Measurements from ENCODE around the gene SEC16A.

SEC16A gene

DNA sequence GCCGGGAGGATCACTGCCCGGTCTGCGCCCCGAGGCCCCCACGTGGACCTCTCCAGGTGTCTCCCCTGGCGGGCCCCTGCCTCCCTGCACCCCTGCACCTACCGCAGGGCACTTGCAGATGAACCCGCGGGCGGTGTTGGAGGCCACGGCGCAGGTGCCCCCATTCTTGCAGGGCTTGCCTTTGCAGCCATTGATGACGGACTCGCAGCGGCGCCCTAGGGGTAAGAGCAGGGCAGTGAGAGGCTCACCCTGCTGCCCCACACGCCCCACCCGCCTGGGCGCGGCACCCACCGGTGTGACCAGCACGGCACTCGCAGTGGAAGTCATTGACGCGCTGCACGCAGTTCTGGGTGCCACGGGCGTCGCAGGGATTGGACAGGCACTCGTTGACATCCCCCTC, 23.6 kb upstream of the SEC16A start:
- DNase-seq = no peak

DNA sequence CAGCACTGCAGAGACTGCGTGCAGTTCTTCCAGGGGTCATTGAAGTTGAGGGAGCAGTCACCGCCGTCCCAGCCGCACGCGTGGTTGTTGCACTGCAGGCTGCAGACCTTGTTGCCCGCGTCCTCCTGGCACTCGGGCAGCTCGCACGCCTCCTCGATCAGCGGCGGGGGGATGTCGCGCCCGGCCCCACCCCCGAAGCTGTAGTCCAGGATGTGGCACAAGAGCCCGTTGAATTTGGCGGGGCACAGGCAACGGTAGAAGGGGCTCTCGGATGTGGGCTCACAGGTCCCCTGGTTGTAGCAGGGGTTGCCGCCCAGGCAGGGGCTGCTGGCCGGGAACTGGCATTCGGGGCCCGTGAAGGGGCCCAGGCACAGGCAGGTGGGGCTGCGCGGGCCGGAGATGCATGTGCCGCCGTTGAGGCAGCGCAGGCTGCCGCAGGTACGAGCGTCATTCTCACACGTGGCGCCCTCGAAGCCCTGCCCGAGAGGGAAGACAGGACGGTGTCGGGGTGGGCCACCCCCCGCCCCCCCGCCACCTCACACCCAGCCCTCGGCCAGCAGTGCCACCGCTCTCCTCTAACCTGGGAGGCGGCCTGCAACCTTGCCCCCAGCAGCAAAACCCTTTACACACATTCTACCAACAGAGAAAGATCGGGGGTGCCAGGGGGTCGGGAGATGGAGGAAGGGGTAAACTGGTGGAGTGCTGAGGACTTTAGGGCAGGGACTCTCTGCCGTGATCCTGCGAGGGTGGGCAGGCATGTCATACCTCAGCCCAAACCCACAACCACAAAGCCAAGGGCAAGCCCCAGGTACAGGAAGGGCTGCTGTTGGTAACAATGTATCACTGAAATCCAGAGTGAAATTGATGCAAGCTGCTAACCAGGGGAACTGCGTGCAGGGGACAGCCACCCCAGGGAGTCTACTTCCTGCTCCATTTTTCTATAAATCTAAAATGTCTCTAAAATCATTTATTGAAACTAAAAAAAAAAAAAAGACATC, 22.9 kb upstream of the SEC16A start:
- intact Hi-C loops (cut with DNase I) = no loop called here
- DNase-seq = no peak

More for the DNA sequence above, 23.6 kb upstream of the SEC16A start:
- intact Hi-C loops (cut with DNase I) = no loop called here

DNA sequence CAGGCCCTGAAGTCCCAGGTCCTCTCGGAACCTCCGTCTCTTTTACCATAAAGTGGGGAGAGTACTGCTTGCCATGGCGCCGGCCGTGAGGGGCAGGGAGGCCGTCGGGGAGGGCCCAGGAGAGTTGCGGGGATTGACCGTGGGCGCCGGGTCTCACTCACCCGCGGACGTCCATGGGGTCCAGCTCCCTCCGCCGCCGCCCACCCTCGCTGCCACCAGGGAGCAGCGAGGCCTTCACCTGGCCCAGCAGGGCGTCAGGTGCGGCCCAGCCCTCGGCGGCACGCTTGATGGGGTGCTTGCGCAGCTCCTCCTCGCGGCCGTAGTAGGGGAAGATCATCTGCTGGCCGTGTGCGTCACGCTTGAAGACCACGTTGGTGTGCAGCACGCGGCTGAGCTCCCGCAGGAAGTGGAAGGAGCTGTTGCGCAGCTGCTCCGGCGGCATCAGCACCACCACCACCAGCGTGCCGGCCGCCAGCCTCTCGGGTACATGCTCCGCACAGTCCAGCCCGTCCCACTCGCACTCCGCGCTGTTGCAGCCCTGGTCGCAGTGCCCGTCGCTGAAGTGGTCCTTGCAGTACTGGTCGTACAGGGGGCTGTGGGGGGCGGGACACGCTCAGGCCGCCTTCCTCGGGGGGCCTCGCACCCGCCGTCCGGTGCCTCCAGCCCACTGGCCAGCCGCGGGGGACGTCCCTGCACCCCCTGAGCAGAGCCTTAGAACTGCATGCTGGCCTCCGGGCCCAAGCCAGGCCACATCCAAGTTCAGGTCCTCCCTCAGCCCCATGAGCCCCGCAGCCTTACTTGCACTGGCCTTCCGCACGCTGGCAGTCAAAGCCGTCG, 21.9 kb upstream of the SEC16A start:
- no peak for DNase-seq
- intact Hi-C loops (cut with DNase I) = no loop called here

DNA sequence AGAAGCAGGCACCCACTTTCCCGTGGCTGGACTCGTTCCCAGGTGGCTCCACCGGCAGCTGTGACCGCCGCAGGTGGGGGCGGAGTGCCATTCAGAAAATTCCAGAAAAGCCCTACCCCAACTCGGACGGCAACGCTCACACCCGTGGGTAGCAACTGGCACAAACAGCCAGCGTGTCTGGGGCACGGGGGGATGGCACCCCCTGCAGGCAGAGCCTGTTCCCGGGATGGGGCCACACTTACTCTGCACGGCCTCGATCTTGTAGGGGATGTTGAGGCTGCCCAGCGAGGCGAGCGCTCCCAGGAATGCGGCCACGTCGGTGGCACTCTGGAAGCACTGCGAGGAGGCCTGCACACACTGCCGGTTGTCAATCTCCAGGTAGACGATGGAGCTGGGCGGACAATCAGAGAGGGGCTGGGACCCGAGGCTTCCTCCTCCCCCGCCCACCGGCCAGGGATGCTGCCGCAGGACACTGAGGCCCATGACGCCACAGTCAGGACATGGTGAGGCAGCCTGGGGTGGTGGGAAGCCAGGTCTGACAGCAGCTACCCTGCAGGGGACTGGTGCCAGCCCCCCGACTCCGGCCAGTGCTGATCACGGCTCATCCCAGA, 20.2 kb upstream of the SEC16A start:
- intact Hi-C loops (cut with DNase I) = no loop called here
- DNase-seq = peak in 1 of 10 donors; percentile 67

DNA sequence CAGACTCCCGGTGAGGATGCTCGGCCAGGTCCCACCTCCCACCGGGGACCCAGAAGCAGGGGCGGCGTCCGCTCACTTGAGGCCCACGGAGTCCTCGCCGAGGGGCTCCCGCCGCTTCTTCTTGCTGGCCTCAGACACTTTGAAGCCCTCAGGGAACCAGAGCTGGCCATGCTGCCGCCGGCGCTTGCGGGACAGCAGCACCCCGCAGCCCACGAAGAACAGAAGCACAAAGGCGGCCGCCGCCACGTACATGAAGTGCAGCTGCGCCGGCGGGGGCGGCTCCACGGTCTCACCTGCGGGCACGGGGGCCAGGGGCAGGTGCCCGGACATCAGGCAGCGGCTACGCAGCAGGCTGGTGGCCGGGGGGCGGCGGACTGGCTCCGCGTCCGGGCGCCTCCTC, 19.4 kb upstream of the SEC16A start:
- DNase-seq = no peak
- intact Hi-C loops (cut with DNase I) = no loop called here

DNA sequence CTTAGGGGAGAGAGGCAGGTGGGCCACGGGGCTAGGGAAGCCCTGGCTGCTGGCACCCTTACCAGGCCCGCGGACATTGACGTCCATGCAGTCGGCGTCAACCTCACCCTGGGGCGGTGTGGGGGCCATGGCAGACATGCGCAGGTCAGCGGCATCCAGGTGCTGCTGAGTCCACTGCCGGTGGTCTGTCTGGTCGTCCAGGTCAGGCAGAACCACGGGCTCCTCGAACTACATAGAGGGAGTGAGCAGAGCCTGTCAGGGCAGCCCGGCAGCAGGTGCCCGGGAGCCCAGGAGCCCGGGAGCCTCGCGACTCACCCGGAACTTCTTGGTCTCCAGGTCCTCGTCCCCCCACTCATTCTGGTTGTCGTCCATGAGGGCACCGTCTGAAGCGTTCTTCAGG, 18.8 kb upstream of the SEC16A start:
- no peak for DNase-seq
- intact Hi-C loops (cut with DNase I) = no loop called here

DNA sequence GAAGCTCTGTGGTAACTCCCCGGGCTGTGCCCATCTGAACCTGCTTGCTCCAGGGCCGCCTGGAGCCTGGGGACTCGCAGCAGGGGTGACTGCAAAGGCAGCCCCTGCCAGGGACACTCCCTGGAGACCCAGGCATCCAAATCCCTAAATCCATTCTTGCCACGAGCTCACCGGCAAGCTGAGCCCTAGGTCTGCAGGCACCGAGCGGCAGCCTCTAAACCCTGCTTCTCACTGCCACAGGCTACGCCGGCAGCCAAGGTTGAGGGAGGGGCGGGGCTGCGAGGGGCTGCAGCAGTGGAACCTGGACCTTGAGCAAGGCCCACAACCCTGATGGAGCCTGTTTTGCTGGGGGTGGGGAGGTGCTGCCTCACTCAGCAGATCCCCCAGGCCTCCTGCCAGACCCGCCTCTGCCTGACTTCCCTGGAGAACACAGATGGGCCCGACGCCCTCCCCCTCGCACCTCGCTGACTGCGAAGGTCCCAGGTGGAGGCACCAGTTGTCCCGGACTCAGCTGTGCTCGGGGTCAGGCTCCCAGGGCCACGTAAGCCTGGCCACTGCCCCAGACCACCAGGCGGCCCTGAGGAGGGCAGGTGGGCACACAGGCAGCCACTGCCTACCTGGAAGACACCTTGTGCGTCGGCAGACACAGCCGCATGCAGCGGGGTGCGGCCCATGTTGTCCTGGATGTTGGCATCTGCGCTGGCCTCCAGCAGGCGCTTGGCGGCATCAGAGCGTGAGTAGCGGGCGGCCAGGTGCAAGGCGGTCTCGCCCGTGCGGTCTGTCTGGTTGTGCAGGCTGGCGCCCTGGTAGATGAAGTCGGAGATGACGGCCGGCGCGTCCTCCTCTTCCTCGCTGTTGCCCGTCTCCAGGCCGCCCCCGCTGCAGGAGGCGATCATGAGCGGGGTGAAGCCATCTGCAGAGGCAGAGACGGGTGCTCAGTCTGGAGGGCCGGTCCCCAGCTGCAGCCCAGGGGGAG, 17.4 kb upstream of the SEC16A start:
- DNase-seq = peak in 1 of 10 donors; percentile 76
- intact Hi-C loops (cut with DNase I) = no loop called here

DNA sequence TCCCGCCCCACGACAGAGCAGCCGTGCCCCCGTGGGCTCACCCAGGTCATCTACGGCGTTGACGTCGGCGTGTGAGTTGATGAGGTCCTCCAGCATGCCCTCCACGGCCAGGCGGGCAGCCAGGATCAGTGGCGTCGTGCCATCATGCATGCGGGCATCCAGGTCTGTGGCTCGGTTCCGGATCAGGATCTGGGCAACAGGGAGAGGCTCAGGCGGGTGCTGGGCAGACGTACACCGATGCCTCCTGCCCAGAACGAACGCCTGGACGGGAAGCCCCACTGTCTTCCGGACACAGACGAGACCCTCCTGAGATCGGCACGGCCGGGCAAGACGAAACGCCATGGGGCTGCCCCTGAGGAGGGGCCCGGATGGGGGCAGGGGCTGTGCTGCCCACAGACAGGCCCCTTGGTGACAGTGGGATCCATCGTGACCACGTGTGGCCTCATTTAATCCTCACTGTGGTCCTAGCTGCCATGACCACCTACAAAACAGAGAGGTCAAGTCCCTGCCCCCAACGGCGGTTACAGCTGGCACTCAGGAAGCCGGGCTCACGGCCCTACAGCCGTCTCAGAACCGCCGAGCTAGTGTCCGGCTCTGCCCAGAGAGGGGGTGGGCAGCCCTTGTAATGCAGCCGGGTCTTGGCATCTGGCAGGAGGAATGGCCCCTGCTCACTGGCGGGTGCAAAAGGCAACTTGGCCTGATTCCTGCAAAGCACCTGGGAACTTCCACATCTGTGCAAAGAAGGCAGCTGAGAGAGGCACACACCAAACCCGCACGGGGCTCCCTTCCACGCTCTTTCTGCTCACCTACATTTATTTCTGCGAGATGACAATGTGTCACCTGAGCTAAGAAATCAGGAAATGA, 16.5 kb upstream of the SEC16A start:
- peak in 1 of 10 donors; percentile 64 for DNase-seq

DNA sequence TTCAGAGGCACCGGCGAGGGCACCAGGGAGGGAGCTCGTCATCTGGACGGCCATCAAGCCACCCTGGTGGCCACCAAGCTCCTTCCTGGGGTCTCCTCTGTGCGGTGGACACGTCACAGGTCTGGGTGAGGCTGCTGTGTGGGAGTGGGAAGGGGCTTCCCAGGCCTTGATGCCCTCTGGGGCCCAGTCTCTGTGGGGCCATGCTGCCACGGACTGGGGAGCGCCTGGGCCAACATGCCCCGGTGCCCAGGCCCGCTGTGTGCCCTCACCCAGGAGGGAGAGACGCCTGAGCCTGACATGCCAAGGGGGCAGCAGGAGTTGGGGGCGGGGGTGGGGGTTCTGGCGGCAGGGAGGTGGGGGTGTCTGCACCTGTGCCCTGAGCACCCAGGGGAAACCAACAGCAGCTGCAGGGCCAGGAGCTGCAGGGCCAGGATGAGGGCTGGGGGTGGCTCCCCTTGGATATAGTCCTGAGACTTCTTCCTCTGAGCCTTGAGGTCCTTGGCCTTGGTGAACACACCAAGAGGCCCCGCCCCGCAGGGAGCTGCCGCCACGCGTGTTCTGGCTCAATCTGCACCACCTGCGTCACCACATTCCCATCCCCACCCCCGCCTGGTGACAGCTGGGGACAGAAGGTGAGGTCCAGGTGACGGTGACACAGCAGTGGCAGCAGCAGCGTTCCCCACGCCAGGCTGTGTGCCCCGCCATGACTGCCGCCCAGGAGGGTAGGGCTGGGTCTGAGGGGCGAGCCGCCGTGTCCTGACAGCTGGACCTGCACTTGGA, 15.3 kb upstream of the SEC16A start:
- intact Hi-C loops (cut with DNase I) = no loop called here
- DNase-seq = no peak

More for the DNA sequence above, 16.5 kb upstream of the SEC16A start:
- intact Hi-C loops (cut with DNase I) = no loop called here

DNA sequence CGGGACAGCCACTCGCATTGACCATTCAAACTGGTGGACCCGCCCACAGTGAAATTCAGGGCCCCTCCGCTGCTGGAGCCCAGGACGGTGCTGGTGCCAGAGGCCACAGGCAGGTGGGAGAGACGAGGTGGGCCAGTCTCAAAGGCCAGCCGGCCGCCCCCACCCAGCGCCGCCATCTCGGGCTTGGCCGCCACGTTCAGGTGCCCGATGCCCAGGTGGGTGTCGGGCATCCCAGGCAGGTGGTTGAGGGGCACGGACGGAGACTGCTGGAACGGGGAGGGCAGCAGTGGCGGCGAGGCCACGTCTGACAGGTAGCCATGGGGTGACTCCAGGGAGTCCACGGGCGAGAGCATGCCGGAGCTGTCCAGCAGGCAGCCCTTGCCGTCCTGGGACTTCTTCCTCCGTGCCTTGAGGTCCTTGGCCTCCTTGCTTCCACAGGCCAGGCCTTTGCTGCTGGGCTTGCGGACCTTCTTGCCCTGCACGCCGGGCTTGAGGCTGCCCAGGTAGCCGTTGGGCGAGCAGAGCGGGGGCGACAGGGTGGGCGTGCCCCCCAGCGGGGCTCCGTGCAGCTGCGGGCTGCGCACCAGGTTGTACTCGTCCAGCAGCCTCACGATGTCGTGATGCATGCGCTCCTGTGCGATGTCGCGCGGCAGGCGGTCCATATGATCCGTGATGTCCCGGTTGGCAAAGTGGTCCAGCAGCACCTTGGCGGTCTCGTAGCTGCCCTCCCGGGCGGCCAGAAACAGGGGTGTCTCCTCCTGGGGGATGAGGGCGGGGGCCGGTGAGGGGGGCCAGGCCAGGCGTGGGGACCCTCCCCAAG, 14.2 kb upstream of the SEC16A start:
- no peak for DNase-seq
- intact Hi-C loops (cut with DNase I) = no loop called here

DNA sequence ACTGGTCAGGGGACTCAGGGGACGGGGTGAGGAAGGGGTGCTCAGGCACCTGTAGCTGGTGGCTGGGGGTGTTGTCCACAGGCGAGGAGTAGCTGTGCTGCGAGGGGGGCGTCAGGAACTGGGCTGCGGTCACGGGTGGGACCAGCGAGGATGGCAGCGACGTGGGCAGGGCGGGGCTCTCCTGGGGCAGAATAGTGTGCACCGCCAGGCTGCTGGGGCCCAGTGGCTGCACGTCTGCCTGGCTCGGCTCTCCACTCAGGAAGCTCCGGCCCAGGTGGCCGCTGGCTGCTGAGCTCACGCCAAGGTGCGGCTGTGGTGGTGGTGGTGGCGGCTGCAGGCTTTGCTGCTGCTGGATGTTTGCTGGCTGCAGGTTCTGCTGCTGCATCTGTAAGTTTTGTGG, 13.3 kb upstream of the SEC16A start:
- no peak for DNase-seq
- intact Hi-C loops (cut with DNase I) = no loop called here

DNA sequence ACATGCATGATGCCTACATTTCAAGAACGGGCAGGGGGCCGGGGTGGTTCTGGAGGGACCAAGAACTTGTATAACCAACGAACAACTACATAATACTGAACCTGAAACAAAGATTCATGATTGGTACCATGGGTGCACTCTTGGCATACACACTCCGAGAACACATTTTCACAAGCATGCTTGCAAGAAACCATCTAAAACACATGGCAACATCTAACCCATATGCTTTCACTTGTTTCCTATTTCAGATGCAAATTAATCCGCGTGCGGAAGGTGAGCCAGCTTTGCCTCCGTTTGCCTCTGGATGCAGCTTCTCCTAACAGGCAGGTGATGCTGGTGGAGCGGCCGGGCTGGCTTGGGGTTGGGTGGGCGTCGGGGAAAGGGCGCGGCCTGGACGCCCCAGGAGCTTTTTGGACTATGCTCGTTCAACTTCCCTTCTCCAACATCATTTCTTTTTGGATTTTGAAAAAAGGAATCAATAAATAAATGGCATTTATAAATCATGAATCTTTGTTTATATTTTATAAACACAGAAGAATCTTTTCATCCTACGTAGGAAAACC, 12.5 kb upstream of the SEC16A start:
- DNase-seq = no peak
- intact Hi-C loops (cut with DNase I) = no loop called here

DNA sequence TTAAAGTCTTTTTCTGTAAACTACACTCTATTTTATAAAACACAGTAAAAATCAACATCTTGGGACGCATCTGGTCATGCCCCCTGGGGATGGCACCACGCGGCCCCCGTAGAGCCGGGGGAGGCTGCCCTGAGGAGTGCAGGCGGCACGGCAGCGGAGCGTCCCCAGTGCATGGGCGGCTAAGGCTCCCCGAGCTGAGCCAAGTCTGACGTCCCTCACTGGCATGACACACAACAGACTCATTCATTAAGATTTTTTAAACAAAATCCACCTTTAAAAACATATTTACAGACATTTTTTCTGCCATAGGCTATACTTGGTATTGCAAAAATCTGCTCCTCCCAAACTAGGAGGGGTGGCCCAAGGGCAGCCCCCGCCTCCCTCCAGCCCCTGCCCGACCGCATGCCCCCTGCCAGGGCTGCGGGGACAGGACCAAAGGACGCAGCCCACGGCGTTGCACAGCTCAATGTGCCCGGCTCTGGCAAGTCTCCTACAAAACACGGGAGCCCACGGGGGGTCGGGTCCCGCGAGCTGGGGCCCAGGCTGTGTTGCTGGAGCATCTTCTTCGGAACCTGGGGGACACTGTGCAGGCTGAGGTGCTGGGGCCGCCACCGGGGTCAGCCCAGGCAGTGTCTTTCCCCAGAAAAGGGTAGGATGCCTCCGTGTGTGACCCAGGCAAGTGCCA, 11.8 kb upstream of the SEC16A start:
- intact Hi-C loops (cut with DNase I) = loop anchor here (5.0 kb wide), 1 partner anchor 33 kb away; no protein-coding TSS in a partner anchor
- DNase-seq = peak in 6 of 10 donors; percentile 49 to 90 (median 68)

DNA sequence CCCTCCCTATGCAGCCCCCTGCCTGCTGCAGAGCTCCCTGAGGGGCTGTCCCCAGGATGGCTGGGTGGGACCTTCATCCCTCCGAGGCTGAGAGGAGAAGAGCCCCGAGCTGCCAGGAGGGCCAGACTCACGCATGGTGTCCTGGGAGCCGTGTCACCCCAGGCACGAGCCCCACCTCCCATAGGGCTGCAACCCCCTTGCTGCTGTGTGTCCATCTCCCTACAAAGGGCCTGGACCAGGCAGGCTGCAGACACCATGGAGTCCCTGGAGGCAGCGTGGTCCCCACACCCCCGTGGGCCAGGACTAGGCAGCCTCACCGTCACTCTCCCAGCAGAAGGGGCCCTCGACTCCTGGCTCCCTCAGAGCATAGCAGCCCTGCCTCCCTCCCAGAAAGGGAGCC, 11.2 kb upstream of the SEC16A start:
- no peak for DNase-seq
- intact Hi-C loops (cut with DNase I) = loop anchor here (5.0 kb wide), 1 partner anchor 33 kb away; no protein-coding TSS in a partner anchor

DNA sequence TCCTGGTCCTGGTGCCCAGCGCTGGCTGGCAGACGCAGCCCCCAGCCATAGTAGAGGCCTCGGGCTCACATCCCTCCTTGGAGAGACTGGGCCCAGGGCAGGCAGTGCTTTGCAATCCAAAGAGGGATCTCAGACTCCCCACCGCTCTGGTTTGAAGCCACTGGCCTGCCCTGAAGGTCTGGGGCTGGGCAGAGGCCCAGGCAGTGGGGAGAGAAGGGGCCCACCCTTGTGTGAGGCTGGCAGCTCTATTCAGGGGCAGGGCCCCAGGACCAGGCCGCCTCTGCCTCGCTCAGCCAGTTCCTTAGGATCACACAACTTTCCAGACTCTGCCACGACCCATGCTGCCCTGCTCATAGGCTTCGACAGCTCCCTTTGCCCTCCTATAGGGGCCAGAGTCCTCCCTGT, 10.7 kb upstream of the SEC16A start:
- intact Hi-C loops (cut with DNase I) = loop anchor here (5.0 kb wide), 1 partner anchor 34 kb away; no protein-coding TSS in a partner anchor
- DNase-seq = peak in 2 of 10 donors; percentile 47 to 52

DNA sequence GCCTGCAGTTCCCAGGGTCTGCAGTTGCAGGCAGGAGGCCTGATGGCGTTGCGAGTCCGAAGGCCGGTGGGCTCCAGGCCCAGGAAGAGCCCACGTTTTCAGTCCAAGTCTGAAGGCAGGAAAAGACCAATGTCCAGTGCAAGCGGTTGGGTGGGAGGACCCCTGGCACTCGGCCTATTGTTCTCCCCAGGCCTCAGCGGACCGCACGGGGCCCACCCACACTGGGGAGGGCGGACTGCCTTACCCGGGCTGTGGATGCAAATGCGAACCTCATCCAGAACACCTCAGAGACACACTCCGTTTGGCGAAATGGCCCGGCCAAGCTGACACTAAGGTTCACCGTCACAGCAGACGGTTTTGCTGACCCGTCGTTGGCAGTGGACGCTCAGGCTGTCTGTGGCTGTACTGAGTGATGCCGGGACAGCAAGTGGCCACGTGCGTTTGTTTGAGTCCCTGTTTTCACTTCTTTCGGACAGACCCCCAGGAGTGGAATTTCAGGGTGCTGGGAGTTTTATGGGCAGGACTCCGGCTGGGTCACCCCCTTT, 10.2 kb upstream of the SEC16A start:
- DNase-seq = no peak
- intact Hi-C loops (cut with DNase I) = loop anchor here (5.0 kb wide), 1 partner anchor 34 kb away; no protein-coding TSS in a partner anchor

Data from posterior cingulate gyrus (tissue), 11 donors.